ENCODE measurements around the gene MTERF4. TPM values are rescaled to one million over a fixed set of nuclear protein-coding genes. Genes with fewer than 3 reads are reported as not detected.

Gene MTERF4
- total and polyA plus RNA-seq, 10 of the 15 experiments (the other 5 are each of a cell fraction or from before 2014, with no cell fraction given): 36.7 to 69.1 (median 45.5) TPM

GRCh38 chr2:241082341-241083090 is 19.6 kb downstream of the MTERF4 start:
- peak; percentile 42; the same call in 1 of the 2 replicates for TF ChIP-seq POLR2A (IDR thresholded peaks at IDR 0.05; ENCODE audit: low read depth, low read length)
- no peak for TF ChIP-seq HSF1 (IDR thresholded peaks at IDR 0.05; ENCODE audit: low read depth, low read length)
- no peaks in the 10 kb centered on the region; the same call in 2 of the 3 replicates for H3K9me3 ChIP-seq (replicated peaks; ENCODE audit: control insufficient read depth, insufficient read depth, low read length)
- H3K27ac ChIP-seq (ENCODE audit: control insufficient read depth, insufficient read depth): no peak overlapping the region
- DNase-seq (ENCODE audit: low read depth, low spot score) (no peak), ATAC-seq (no peak), FAIRE-seq (no peak)
- intact Hi-C loops (cut with micrococcal nuclease; ENCODE audit: unreplicated experiment) (loop anchor here (10.0 kb wide), 1 partner anchor 62 kb away; the partner anchor contains the start of gene PASK), in situ Hi-C loops (cut with MboI) (no loop called here)
- no peaks in the 10 kb centered on the region for H3K79me2 ChIP-seq (ENCODE audit: control insufficient read depth, insufficient read depth, low read length)
- no peaks in the 10 kb centered on the region for H4K20me1 ChIP-seq (ENCODE audit: control insufficient read depth, insufficient read depth)
- peaks cover 3 to 9% of the 10 kb centered on the region in 2 experiments; a peak in 2 of 4 replicates for H3K36me3 ChIP-seq (ENCODE audit: control insufficient read depth in 2 of 2, insufficient read depth in 2 of 2, low read length in 1 of 2)
- no peaks in the 10 kb centered on the region for H3K27me3 ChIP-seq (replicated peaks in 1 of 2; ENCODE audit: control insufficient read depth in 2 of 2, insufficient read depth in 2 of 2, low read length in 1 of 2)
- ChIA-PET CTCF (no interaction called here), RAD21 (ENCODE audit: unreplicated experiment) (no interaction called here), POLR2A (no interaction called here), SMC1A (ENCODE audit: uncharacterized antibody, unreplicated experiment) (no interaction called here)
- no peak overlapping the region for H3K4me3 ChIP-seq
- peaks cover 4% of the 10 kb centered on the region for H3K4me1 ChIP-seq (ENCODE audit: control insufficient read depth, insufficient read depth, low read length)
- no peak overlapping the region for H2AFZ ChIP-seq (ENCODE audit: control insufficient read depth, low read depth, low read length)
- BruUV-seq (replicated peaks): no TSS peak
- H3K9ac ChIP-seq (ENCODE audit: control insufficient read depth, insufficient read depth, low read length): no peak overlapping the region
- 78% methylated on average over 14 of the region's 14 CpGs for WGBS (ENCODE audit: insufficient coverage, insufficient replicate concordance, low lambda C conversion rate, missing lambda C conversion rate)
- H3K4me2 ChIP-seq (ENCODE audit: control insufficient read depth, insufficient read depth): no peak overlapping the region

- H3K4me2 ChIP-seq (ENCODE audit: control insufficient read depth, insufficient read depth): no peak overlapping the region
- BruUV-seq (replicated peaks): no TSS peak
- 87% methylated on average over 28 of the region's 28 CpGs for WGBS (ENCODE audit: insufficient coverage, insufficient replicate concordance, low lambda C conversion rate, missing lambda C conversion rate)
Measured at GRCh38 chr2:241081643-241082340, 20.3 kb downstream of the MTERF4 start.

More at GRCh38 chr2:241081643-241082340, 20.3 kb downstream of the MTERF4 start:
- H4K20me1 ChIP-seq (ENCODE audit: control insufficient read depth, insufficient read depth): no peaks in the 10 kb centered on the region
- no peak overlapping the region for H3K27ac ChIP-seq (ENCODE audit: control insufficient read depth, insufficient read depth)
- ChIA-PET CTCF (no interaction called here), RAD21 (ENCODE audit: unreplicated experiment) (no interaction called here), POLR2A (no interaction called here), SMC1A (ENCODE audit: uncharacterized antibody, unreplicated experiment) (no interaction called here)
- no peaks in the 10 kb centered on the region; the same call in 1 of the 2 replicates for H3K4me1 ChIP-seq (ENCODE audit: control insufficient read depth, insufficient read depth, low read length)
- intact Hi-C loops (cut with micrococcal nuclease; ENCODE audit: unreplicated experiment): loop anchor here (10.0 kb wide), 1 partner anchor 63 kb away; the partner anchor contains the start of gene PASK
- in situ Hi-C loops (cut with MboI): no loop called here
- H3K9me3 ChIP-seq (replicated peaks; ENCODE audit: control insufficient read depth, insufficient read depth, low read length): no peaks in the 10 kb centered on the region; the same call in 2 of the 3 replicates
- DNase-seq (ENCODE audit: low read depth, low spot score): no peak
- peaks cover 3 to 4% of the 10 kb centered on the region in 2 experiments; a peak in 2 of 4 replicates for H3K36me3 ChIP-seq (ENCODE audit: control insufficient read depth in 2 of 2, insufficient read depth in 2 of 2, low read length in 1 of 2)
- no peak overlapping the region for H3K4me3 ChIP-seq
- H3K9ac ChIP-seq (ENCODE audit: control insufficient read depth, insufficient read depth, low read length): no peak overlapping the region
- H3K79me2 ChIP-seq (ENCODE audit: control insufficient read depth, insufficient read depth, low read length): no peaks in the 10 kb centered on the region
- no peak overlapping the region for H2AFZ ChIP-seq (ENCODE audit: control insufficient read depth, low read depth, low read length)
- no peaks in the 10 kb centered on the region for H3K27me3 ChIP-seq (replicated peaks in 1 of 2; ENCODE audit: control insufficient read depth in 2 of 2, insufficient read depth in 2 of 2, low read length in 1 of 2)
- FAIRE-seq: no peak
- TF ChIP-seq RB1 (IDR thresholded peaks at IDR 0.05; ENCODE audit: borderline replicate concordance) (no peak), CEBPZ (IDR thresholded peaks at IDR 0.05; ENCODE audit: low read depth, low read length) (no peak), POLR2A (IDR thresholded peaks at IDR 0.05; ENCODE audit: low read depth, low read length) (0 out of 2 replicates have a peak, but pooled peaks have one; percentile 16)
- no peak for ATAC-seq
